NK-92 (cell line): ENCODE results near the gene TPO.
"Not testable (repeated sequence)": the region's sequence is repeated elsewhere in the genome, so short reads cannot be mapped to it uniquely, and the experiment has no call there.

ENCODE experiments used
- DNase-seq: peaks from one replicate; lab custom pipeline; 2025; ENCODE audit not compliant: unreplicated experiment; lab: John Stamatoyannopoulos, UW

Gene TPO

GRCh38 chr2:1405124-1405523 is 8.1 kb upstream of the TPO start:
- DNase-seq: no peak

- DNase-seq: no peak
Measured at GRCh38 chr2:1405967-1406366, 7.3 kb upstream of the TPO start.

GRCh38 chr2:1406434-1406833 is 6.8 kb upstream of the TPO start:
- DNase-seq: no peak

- no peak for DNase-seq
Measured at GRCh38 chr2:1407950-1408675, 5.2 kb upstream of the TPO start.

- DNase-seq: no peak
Measured at GRCh38 chr2:1414121-1414520, 858 bp downstream of the TPO start.

- DNase-seq: not testable (repeated sequence)
Measured at GRCh38 chr2:1414901-1415300, 1.6 kb downstream of the TPO start.

GRCh38 chr2:1415501-1415900 is 2.2 kb downstream of the TPO start:
- DNase-seq: no peak

- DNase-seq: no peak
Measured at GRCh38 chr2:1418566-1418965, 5.3 kb downstream of the TPO start.

- DNase-seq: no peak
Measured at GRCh38 chr2:1420746-1421480, 7.7 kb downstream of the TPO start.

GRCh38 chr2:1421731-1422130 is 8.5 kb downstream of the TPO start:
- DNase-seq: no peak

GRCh38 chr2:1422131-1422530 is 8.9 kb downstream of the TPO start:
- DNase-seq: no peak

GRCh38 chr2:1422716-1423285 is 9.5 kb downstream of the TPO start:
- no peak for DNase-seq

GRCh38 chr2:1427086-1427485 is 13.8 kb downstream of the TPO start:
- no peak for DNase-seq

- no peak for DNase-seq
Measured at GRCh38 chr2:1429895-1430294, 16.6 kb downstream of the TPO start.

- DNase-seq: no peak
Measured at GRCh38 chr2:1430491-1430890, 17.2 kb downstream of the TPO start.

GRCh38 chr2:1431886-1432400 is 18.7 kb downstream of the TPO start:
- no peak for DNase-seq

- no peak for DNase-seq
Measured at GRCh38 chr2:1432726-1433125, 19.5 kb downstream of the TPO start.

GRCh38 chr2:1436369-1436768 is 23.1 kb downstream of the TPO start:
- no peak for DNase-seq

GRCh38 chr2:1437101-1437500 is 23.8 kb downstream of the TPO start:
- no peak for DNase-seq

- DNase-seq: no peak
Measured at GRCh38 chr2:1437537-1437936, 24.3 kb downstream of the TPO start.

GRCh38 chr2:1438972-1439371 is 25.7 kb downstream of the TPO start:
- no peak for DNase-seq

- no peak for DNase-seq
Measured at GRCh38 chr2:1440581-1440980, 27.3 kb downstream of the TPO start.
